GM19372 (cell line): ENCODE data around the gene FAF1.
"Not testable (repeated sequence)": the region's sequence is repeated elsewhere in the genome, so short reads cannot be mapped to it uniquely, and the experiment has no call there.

Experiments
- ATAC-seq: cut with Tn5 transposase; IDR thresholded peaks from one replicate; pipeline ENCODE4 v1.9.1; 2021; ENCODE audit warnings: mild to moderate bottlenecking, low read depth, moderate library complexity; ENCODE audit not compliant: unreplicated experiment

FAF1 gene

DNA sequence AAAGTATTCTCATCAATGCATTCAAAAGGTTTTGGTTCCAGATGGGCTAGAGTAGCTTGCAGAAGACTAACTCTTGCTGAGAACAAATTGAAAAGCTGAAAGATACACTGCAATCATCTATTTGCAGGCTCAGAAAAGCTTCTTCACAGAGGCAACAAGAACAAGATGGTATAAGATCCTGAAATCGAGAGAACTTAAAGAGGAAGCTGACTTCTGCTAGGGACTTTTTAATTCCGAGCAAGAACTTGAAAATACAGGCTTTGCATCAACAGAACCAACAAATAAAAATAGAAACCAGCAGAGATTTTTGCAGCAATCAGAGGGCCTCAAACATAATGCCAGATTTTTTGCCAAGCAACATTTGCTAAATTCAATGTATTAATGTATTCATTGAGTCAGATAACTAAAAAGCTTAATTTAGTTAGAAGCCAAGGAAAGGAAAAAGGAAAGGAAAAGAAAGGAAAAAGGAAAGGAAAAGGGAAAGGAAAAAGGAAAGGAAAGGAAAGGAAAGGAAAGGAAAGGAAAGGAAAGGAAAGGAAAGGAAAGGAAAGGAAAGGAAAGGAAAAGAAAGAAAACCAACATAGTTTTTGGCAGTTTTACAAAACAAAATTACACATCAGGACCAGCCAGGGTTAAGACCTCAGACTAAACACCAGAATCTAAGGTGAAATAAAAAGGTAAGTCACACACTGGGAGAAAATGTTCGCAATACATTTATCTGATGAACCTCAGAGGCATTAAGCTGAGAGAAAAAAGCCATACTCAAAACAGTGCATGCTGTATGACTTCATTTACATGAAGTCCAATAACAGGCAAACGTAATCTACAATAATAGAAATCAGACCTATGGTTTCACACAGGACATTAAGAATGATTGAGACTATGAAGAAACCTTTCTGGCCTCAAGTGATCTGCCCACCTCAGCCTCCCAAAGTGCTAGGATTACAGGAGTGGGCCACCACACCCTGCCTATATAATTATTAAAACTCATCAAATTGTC is 42.6 kb downstream of the FAF1 start:
- no peak for ATAC-seq

- no peak for ATAC-seq
Observed at GRCh38 chr1:50915621-50916020, 44.4 kb downstream of the FAF1 start.

- ATAC-seq, result no peak
Observed at GRCh38 chr1:50913954-50914353, 46.1 kb downstream of the FAF1 start.

DNA sequence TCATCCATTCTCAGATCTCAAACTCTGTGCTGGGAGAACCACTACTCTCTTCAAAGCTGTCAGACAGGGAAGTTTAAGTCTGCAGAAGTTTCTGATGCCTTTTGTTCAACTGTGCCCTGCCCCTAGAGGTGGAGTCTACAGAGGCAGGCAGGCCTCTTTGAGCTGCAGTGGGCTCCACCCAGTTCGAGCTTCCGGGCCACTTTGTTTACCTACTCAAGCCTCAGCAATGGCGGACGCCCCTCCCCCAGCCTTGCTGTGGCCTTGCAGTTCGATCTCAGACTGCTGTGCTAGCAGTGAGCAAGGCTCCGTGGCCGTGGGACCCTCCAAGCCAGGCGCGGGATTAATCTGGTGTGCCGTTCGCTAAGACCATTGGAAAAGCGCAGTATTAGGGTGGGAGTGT is 49.7 kb downstream of the FAF1 start:
- ATAC-seq, result not testable (repeated sequence)

DNA sequence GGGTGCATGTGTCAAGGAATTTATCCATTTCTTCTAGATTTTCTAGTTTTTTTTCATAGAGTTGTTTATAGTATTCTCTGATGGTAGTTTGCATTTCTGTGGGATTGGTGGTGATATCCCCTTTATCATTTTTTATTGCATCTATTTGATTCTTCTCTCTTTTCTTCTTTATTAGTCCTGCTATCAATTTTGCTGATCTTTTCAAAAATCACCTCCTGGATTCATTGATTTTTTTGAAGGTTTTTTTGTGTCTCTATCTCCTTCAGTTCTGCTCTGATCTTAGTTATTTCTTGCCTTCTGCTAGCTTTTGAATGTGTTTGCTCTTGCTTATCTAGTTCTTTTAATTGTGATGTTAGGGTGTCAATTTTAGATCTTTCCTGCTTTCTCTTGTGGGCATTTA is 52.5 kb downstream of the FAF1 start:
- ATAC-seq, result not testable (repeated sequence)

GRCh38 chr1:50906050-50906449 is 54.0 kb downstream of the FAF1 start:
- not testable (repeated sequence) for ATAC-seq

- no peak for ATAC-seq
Observed at GRCh38 chr1:50902419-50902818, 57.6 kb downstream of the FAF1 start.

DNA sequence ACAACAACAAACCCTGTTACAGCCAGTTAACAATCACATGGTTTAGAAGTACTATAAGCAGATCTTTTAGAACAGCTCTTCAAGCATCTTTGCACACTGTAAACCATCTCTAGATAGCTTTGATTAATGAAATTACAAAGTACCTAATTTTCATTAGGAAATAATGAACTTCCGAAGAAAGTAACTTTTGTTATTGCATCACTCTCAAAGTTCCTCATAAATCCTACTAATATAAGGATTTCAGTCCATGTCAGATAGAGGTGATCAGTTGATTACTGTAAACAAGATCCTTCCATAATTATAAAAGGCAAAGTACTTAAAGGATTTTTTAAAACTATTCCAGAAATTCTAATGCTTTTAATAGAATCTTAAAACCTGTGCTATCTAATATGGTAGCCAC is 58.2 kb downstream of the FAF1 start:
- no peak for ATAC-seq

DNA sequence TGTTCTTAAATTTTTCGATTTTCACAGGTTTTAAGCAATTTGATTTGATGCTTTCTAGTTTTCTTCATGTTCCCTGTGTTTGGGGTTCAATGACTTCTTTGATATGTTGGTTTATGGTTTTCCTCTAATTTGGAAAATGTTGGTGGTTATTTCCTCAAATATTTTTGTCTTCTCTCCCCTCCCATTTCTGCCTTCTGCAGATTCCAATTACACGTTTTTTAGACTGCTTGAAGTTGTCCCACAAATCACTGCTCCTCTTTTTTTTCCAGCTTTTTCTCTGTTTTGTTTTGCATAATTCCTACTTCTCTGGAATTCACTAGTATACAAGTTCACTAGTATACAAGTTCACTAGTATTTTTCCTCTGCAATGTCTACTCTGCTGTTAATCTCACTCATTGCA is 61.3 kb downstream of the FAF1 start:
- ATAC-seq, result no peak

GRCh38 chr1:50894340-50894739 is 65.7 kb downstream of the FAF1 start:
- no peak for ATAC-seq

DNA sequence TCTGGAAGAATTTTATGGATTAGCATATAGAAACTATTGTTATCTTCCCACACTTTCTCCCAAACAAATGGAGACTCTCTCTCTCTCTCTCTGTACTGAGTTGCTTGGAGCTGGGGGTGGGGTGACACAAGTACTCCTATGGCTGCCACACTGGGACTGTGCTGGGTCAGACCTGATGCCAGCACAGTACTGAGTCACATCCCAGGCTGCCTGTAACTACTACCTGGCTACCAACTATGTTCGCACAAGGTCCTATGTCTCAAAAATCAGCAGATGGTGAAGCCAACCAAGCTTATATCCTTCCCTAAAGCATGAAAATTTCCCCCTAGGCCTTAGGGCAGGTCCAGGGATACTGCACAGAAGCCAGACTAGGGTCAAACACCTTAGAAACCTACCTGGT is 66.6 kb downstream of the FAF1 start:
- ATAC-seq, result no peak

DNA sequence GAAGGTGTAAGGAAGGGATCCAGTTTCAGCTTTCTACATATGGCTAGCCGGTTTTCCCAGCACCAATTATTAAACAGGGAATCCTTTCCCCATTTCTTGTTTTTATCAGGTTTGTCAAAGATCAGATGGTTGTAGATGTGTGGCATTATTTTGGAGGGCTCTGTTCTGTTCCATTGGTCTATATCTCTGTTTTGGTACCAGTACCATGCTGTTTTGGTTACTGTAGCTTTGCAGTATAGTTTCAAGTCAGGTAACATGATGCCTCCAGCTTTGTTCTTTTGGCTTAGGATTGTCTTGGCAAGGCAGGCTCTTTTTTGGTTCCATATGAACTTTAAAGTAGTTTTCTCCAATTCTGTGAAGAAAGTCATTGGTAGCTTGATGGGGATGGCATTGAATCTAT is 72.5 kb downstream of the FAF1 start:
- ATAC-seq, result not testable (repeated sequence)

GRCh38 chr1:50880373-50880772 is 79.7 kb downstream of the FAF1 start:
- ATAC-seq, result no peak

DNA sequence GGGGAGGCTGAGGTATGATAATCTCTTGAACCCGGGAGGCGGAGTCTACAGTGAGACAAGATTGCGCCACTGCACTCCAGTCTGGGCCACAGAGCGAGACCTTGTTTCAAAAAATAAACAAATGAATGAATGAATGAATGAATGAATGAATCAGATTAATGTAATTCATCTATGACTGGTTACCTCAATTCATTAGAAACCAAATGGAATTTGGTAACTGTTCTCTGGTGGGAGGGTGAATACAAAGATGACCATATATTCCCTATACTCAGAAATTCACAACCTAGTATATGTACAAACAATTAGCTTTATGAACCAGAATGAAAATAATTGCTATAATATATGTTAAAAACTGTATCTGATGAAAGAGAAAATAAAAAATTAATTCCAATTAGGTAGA is 80.9 kb downstream of the FAF1 start:
- ATAC-seq, result no peak

GRCh38 chr1:50878434-50878833 is 81.6 kb downstream of the FAF1 start:
- no peak for ATAC-seq

DNA sequence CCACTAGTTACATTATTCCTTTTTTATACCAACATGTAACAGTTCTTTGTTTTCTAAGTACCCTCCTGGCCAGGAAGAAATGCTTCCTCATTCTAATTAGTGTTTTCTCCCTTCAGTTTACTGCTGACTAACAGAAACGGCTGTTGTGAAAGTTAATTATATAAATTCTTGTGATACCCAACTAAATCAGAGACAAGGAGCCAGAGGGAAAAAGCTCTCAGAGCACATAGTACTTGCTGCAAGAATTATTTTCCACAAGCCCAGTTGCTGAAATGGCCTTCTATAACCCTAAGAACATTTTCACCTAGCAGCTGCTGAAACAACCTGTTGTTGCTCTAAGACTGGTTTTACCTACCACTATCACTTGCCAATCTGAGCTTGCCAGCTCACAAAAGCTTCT is 82.4 kb downstream of the FAF1 start:
- no peak for ATAC-seq

DNA sequence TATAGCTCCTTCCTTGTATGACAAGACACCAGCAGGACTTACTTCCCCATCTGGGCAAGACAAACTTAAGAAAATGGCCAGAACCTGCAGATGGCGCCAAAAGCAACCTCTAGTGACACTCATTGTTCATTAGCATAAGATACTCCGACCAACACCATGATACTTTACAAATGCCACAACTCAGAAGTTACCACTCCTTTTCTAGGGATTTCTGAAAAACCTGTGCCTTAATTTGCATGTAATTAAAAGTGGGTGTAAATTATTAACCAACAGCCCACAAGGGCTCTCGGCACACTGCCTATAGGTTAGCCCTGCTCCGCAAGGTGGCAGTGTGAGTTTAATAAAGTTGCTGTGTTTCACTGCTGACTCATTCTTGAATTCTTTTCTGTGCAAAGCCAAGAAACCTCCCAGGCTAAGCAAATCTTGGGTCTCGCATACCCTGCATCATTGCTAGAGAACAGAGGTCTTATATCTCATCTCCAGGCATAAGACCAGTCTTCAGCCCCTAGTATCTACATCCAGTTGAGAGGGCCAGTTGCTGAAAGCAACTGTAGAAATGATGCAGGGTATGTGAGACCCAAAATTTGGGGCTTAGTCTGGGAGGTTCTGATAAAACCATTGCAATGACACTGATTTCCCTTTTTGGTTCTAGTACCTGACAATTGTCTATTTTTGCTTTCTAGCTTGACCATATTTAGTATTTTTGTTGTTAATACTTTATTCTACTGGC is 86.4 kb downstream of the FAF1 start:
- peak; percentile 92 for ATAC-seq

DNA sequence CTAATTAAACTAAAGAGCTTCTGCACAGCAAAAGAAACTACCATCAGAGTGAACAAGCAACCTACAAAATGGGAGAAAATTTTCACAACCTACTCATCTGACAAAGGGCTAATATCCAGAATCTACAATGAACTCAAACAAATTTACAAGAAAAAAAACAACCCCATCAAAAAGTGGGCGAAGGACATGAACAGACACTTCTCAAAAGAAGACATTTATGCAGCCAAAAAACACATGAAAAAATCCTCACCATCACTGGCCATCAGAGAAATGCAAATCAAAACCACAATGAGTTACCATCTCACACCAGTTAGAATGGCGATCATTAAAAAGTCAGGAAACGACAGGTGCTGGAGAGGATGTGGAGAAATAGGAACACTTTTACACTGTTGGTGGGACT is 95.2 kb downstream of the FAF1 start:
- ATAC-seq, result not testable (repeated sequence)

DNA sequence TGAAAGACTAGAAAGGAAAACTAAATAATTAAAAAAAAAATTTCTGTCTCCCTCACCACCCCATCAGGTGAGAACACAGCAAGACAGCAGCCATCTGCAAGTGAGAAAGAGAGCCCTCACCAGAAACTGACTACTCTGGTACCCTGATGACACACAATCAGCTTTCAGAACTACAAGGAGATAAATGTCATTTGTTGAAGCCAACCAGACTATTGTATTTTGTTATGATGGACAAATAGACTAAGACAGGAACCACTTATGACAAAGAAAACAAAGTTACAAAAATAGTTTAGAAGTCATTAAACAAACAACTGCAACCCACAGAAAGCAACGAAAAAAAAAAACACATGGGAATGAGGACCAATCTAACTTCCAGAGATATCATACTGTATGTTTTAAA is 98.3 kb downstream of the FAF1 start:
- no peak for ATAC-seq

DNA sequence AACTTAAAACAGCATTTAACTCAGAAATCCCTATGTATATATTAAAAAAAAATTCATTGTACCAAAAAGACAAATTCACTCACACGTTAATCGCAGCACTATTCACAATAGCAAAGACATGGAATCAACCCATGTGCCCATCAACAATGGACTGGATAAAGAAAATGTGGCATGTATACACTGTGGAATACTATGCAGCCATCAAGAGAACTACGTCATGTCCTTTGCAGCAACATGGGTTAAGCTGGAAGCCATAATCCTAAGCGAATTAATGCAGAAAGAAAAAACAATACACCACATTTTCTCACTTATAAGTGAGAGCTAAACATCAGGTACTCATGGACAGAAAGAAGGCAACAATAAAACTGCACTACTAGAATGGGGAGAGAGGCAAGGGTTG is 99.4 kb downstream of the FAF1 start:
- ATAC-seq, result no peak

DNA sequence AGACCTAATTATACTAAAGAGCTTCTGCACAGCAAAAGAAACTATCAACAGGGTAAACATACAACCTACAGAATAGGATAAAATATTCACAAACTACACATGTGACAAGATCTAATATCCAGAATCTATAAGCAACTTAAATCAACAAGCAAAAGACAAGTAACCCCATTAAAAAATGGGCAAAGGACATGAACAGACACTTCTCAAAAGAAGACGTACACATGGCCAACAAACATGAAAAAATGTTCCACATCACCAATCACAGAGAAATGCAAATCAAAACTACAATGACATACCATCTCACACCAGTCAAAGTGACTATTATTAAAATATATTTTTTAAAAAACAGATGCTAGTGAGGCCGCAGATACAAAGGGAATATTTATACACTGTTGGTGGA is 99.8 kb downstream of the FAF1 start:
- no peak for ATAC-seq

GRCh38 chr1:50859657-50860056 is 100.4 kb downstream of the FAF1 start:
- no peak for ATAC-seq
